Gastrocnemius medialis (tissue), 4 donors: ENCODE data around the gene TRIM8.

Experiments used
- CTCF ChIP-seq, 5 experiments: fragments of 450-650 bp in 3 of 5; fragments of 200-600 bp in 2 of 5; sonication (generic) in 2 of 5; IDR thresholded peaks in 4 of 5; conservative IDR thresholded peaks in 1 of 5; 1 replicate in 4 of 5; 2 replicates in 1 of 5; pipeline ENCODE4 v1.5.1; 2016 to 2019; ENCODE audit warnings: antibody characterized with exemption in 5 of 5, mild to moderate bottlenecking in 3 of 5, moderate library complexity in 3 of 5
- POLR2A ChIP-seq, 2 donors: fragments of 450-650 bp; IDR thresholded peaks; one replicate each; pipeline ENCODE4 v1.6.1; 2017; ENCODE audit warnings: antibody characterized with exemption in 2 of 2, mild to moderate bottlenecking in 2 of 2, moderate library complexity in 2 of 2

GRCh38 chr10:102656026-102656425, 11.7 kb downstream of the TRIM8 start:
- TF ChIP-seq CTCF (IDR thresholded peaks at IDR 0.05 in 4 of 5, conservative IDR thresholded peaks at IDR 0.05 in 1 of 5) (no peak), POLR2A (IDR thresholded peaks at IDR 0.05) (no peak)
